ENCODE measurements around the gene LAGE3. TPM values are rescaled to one million over a fixed set of nuclear protein-coding genes. Genes with fewer than 3 reads are reported as not detected.

The LAGE3 gene
- total and polyA plus RNA-seq, 2 of the 8 experiments (the other 6 are each of a cell fraction or from before 2014, with no cell fraction given) = 44.5 to 102 TPM

- FAIRE-seq = no peak
- Histone ChIP-seq H2BK15ac (ENCODE audit: low read length) (no peak overlapping the region), H3K79me2 (ENCODE audit: control insufficient read depth in 1 of 2, insufficient read depth in 2 of 2, low read length in 2 of 2) (no peaks in the 10 kb centered on the region), H3K18ac (ENCODE audit: extremely low read depth, low read length) (no peak overlapping the region), H3K4me1 (replicated peaks in 1 of 4; ENCODE audit: control insufficient read depth in 3 of 4, insufficient read depth in 4 of 4, low read length in 3 of 4) (peaks cover 1 to 7% (median 5%) of the 10 kb centered on the region in 4 experiments; a peak in 6 of 7 replicates), H4K20me1 (replicated peaks in 1 of 2; ENCODE audit: control insufficient read depth in 1 of 2, insufficient read depth in 2 of 2, low read length in 2 of 2) (no peaks in the 10 kb centered on the region), H3K79me1 (ENCODE audit: low read depth, low read length) (no peaks in the 10 kb centered on the region), H3K4ac (replicated peaks; ENCODE audit: insufficient read length, low read depth, low read length) (no peak overlapping the region), H3K27ac (ENCODE audit: low read depth, low read length) (no peak overlapping the region), H3K14ac (ENCODE audit: insufficient read length) (no peak overlapping the region), H2BK12ac (ENCODE audit: low read depth, low read length) (no peak overlapping the region), H3K23me2 (ENCODE audit: low read depth, low read length) (peaks cover 9% of the 10 kb centered on the region), H2AFZ (ENCODE audit: low read length) (no peak overlapping the region), H3K56ac (replicated peaks; ENCODE audit: insufficient read length, low read depth, low read length) (no peak overlapping the region), H3K27me3 (replicated peaks in 1 of 4; ENCODE audit: control insufficient read depth in 3 of 4, extremely low read depth in 1 of 4, insufficient read depth in 3 of 4, low read length in 3 of 4) (no peaks in the 10 kb centered on the region), H3K9me3 (ENCODE audit: insufficient read depth in 2 of 2, low read depth in 1 of 2, low read length in 1 of 2) (no peaks in the 10 kb centered on the region), H3K4me3 (ENCODE audit: extremely low read depth in 1 of 4, insufficient read depth in 2 of 4, low read depth in 3 of 4, low read length in 4 of 4) (no peak overlapping the region), H3K23ac (ENCODE audit: insufficient read length) (no peak overlapping the region), H3K36me3 (ENCODE audit: control insufficient read depth in 2 of 4, insufficient read depth in 4 of 4, low read length in 3 of 4) (no peaks in the 10 kb centered on the region), H3K4me2 (ENCODE audit: insufficient read depth in 1 of 2, low read depth in 2 of 2, low read length in 2 of 2) (no peak overlapping the region), H2BK120ac (replicated peaks; ENCODE audit: low read depth, low read length) (no peak overlapping the region), H4K5ac (ENCODE audit: insufficient read length, low read depth, low read length) (no peak overlapping the region), H4K91ac (replicated peaks; ENCODE audit: insufficient read length, low read length) (no peak overlapping the region), H2AK5ac (ENCODE audit: low read depth, low read length) (no peak overlapping the region), H2BK5ac (ENCODE audit: low read depth, low read length) (no peak overlapping the region), H3K9ac (replicated peaks in 1 of 4; ENCODE audit: extremely low read depth in 1 of 4, low read depth in 3 of 4, low read length in 3 of 4) (no peak overlapping the region), H2BK20ac (ENCODE audit: low read length) (no peak overlapping the region), H4K8ac (ENCODE audit: extremely low read depth, insufficient read depth, low read length) (no peak overlapping the region)
- POLR2A ChIA-PET (ENCODE audit: partially characterized antibody) = no interaction called here
- CTCF ChIA-PET (ENCODE audit: partially characterized antibody) = no interaction called here
- DNase-seq (ENCODE audit: low read depth in 1 of 2, low spot score in 2 of 2) = no peak
- 96% methylated on average over 7 of the region's 16 CpGs; no CpG with 5 or more reads in 1 of the 2 experiments for WGBS, 2 experiments (ENCODE audit: extremely low coverage in 1 of 2, insufficient coverage in 1 of 2, insufficient read length in 1 of 2, insufficient replicate concordance in 2 of 2, low coverage in 1 of 2, low lambda C conversion rate in 2 of 2, missing lambda C conversion rate in 1 of 2)
- TF ChIP-seq CHD2 (IDR thresholded peaks at IDR 0.05; ENCODE audit: low read length) (no peak), JUN (IDR thresholded peaks at IDR 0.05; ENCODE audit: low read depth, low read length) (no peak), TCF12 (IDR thresholded peaks at IDR 0.05; ENCODE audit: low read depth, low read length) (no peak), JUND (IDR thresholded peaks at IDR 0.05; ENCODE audit: low read length) (no peak), GABPA (IDR thresholded peaks at IDR 0.05; ENCODE audit: borderline replicate concordance, insufficient read depth, low read length) (no peak), SRF (IDR thresholded peaks at IDR 0.05; ENCODE audit: low read depth, low read length) (no peak), NANOG (IDR thresholded peaks at IDR 0.05; ENCODE audit: insufficient read depth, low read depth, low read length, poor library complexity, severe bottlenecking) (no peak), RBBP5 (IDR thresholded peaks at IDR 0.05; ENCODE audit: borderline replicate concordance, low read depth, low read length) (no peak), POU5F1 (IDR thresholded peaks at IDR 0.05; ENCODE audit: low read depth, low read length) (no peak), EZH2 (IDR thresholded peaks at IDR 0.05; ENCODE audit: low read depth, low read length, severe bottlenecking) (no peak), RNF2 (IDR thresholded peaks at IDR 0.05; ENCODE audit: borderline replicate concordance, low read depth, low read length, missing control alignments, poor library complexity, severe bottlenecking) (no peak), SP1 (IDR thresholded peaks at IDR 0.05; ENCODE audit: low read depth, low read length) (no peak), YY1 (IDR thresholded peaks at IDR 0.05; ENCODE audit: low read depth, low read length) (no peak)
Measured at GRCh38 chrX:154512879-154513553, 33.9 kb upstream of the LAGE3 start.
